GM12878 (cell line): ENCODE measurements around the gene NHS. TPM values are rescaled to one million over a fixed set of nuclear protein-coding genes. Genes with fewer than 3 reads are reported as not detected.

ENCODE experiments used
- ATAC-seq: fragments of 200-7000 bp; cut with Tn5 transposase; 3 replicates; pipeline ENCODE4 v1.9.1; 2020; ENCODE audit warnings: mild to moderate bottlenecking, moderate library complexity
- BruUV-seq: library from RNA; stranded (reverse); fragments of 400-500 nt; replicated peaks from 2 replicates; lab custom pipeline; 2021; lab: Mats Ljungman, UMichigan
- CTCF ChIA-PET: fragments of 300-600 bp; sonication (Branson Sonifier 250); formaldehyde crosslinking; extraction: SDS; loops from one replicate; lab custom pipeline; 2021; ENCODE audit warnings: inconsistent platforms; lab: Yijun Ruan, JAX
- POLR2A ChIA-PET: fragments of 350-600 bp; formaldehyde crosslinking; extraction: SDS; loops from one replicate; lab custom pipeline; 2021; ENCODE audit warnings: inconsistent platforms; lab: Charles Lee
- RAD21 ChIA-PET: fragments of 300-600 bp; sonication (Branson Sonifier 250); formaldehyde crosslinking; loops from one replicate; lab custom pipeline; 2023; ENCODE audit warnings: antibody characterized with exemption; ENCODE audit not compliant: unreplicated experiment; lab: Charles Lee
- SMC1A ChIA-PET: fragments of 300-600 bp; sonication (Branson Sonifier 250); formaldehyde crosslinking; loops from one replicate; lab custom pipeline; 2023; ENCODE audit not compliant: unreplicated experiment, uncharacterized antibody; lab: Charles Lee
- DNase-seq: peaks from one replicate; pipeline ENCODE4 v3.0.0-alpha.2; 2011; ENCODE audit warnings: low read depth, low spot score
- FAIRE-seq: peaks from 3 replicates; lab custom pipeline; 2011; peaks lifted over from hg19 to GRCh38; lab: Jason Lieb, UNC
- H2AFZ ChIP-seq: 2 replicates; pipeline ENCODE4 v1.6.0; 2011; ENCODE audit warnings: low read depth, low read length, control low read depth; ENCODE audit not compliant: control insufficient read depth
- H3K27ac ChIP-seq: 2 replicates; pipeline ENCODE4 v1.5.1; 2011; ENCODE audit warnings: control low read depth; ENCODE audit not compliant: control insufficient read depth, insufficient read depth
- H3K27me3 ChIP-seq, 2 experiments: replicated peaks in 1 of 2; 2 replicates each; pipeline versions ENCODE4 v1.6.0 to v1.6.1; 2011; ENCODE audit warnings: low read length in 1 of 2; ENCODE audit not compliant: control insufficient read depth in 2 of 2, insufficient read depth in 2 of 2
- H3K36me3 ChIP-seq, 2 experiments: 2 replicates each; pipeline ENCODE4 v1.5.1; 2011; ENCODE audit warnings: low read length in 1 of 2; ENCODE audit not compliant: control insufficient read depth in 2 of 2, insufficient read depth in 2 of 2
- H3K4me1 ChIP-seq: 2 replicates; pipeline ENCODE4 v1.6.1; 2011; ENCODE audit warnings: mild to moderate bottlenecking, low read length, moderate library complexity, mixed read lengths; ENCODE audit not compliant: control insufficient read depth, insufficient read depth
- H3K4me2 ChIP-seq: 2 replicates; pipeline ENCODE4 v1.6.0; 2011; ENCODE audit warnings: control low read depth; ENCODE audit not compliant: control insufficient read depth, insufficient read depth
- H3K4me3 ChIP-seq: fragments of 200-600 bp; sonication (generic); 2 replicates; pipeline ENCODE4 v1.5.1; 2016
- H3K79me2 ChIP-seq: 2 replicates; pipeline ENCODE4 v1.6.0; 2011; ENCODE audit warnings: low read length; ENCODE audit not compliant: control insufficient read depth, insufficient read depth
- H3K9ac ChIP-seq: 2 replicates; pipeline ENCODE4 v1.8.0; 2011; ENCODE audit warnings: low read length, control low read depth, mixed read lengths; ENCODE audit not compliant: control insufficient read depth, insufficient read depth
- H3K9me3 ChIP-seq: replicated peaks from 3 replicates; pipeline ENCODE4 v1.5.1; 2011; ENCODE audit warnings: mild to moderate bottlenecking, low read length; ENCODE audit not compliant: control insufficient read depth, insufficient read depth
- H4K20me1 ChIP-seq: 2 replicates; pipeline ENCODE4 v1.6.0; 2011; ENCODE audit not compliant: control insufficient read depth, insufficient read depth
- CBFB ChIP-seq: IDR thresholded peaks from 2 replicates; pipeline ENCODE4 v1.6.1; 2016; ENCODE audit warnings: antibody characterized with exemption, low read depth
- CREM ChIP-seq: IDR thresholded peaks from 2 replicates; pipeline ENCODE4 v1.6.1; 2014; ENCODE audit warnings: antibody characterized with exemption, low read depth
- EP300 ChIP-seq, 2 experiments: fragments of 150-350 bp in 1 of 2; IDR thresholded peaks; 2 replicates each; pipeline ENCODE4 v1.6.1; 2011 to 2012; ENCODE audit warnings: low read depth in 2 of 2, low read length in 2 of 2, borderline replicate concordance in 1 of 2, improper control_type of control experiment in 1 of 2, inconsistent platforms in 1 of 2; ENCODE audit not compliant: control insufficient read depth in 1 of 2
- FOXM1 ChIP-seq: IDR thresholded peaks from 2 replicates; pipeline ENCODE4 v1.6.1; 2012; ENCODE audit warnings: low read depth, mild to moderate bottlenecking, inconsistent platforms, low read length, moderate library complexity
- MYC ChIP-seq: IDR thresholded peaks from 2 replicates; pipeline ENCODE4 v1.6.1; 2011; ENCODE audit warnings: mild to moderate bottlenecking, low read length, moderate library complexity, inconsistent platforms; ENCODE audit not compliant: insufficient read depth, insufficient replicate concordance, insufficient read length, severe bottlenecking
- SMARCA5 ChIP-seq: fragments of 450-650 bp; IDR thresholded peaks from 2 replicates; pipeline ENCODE4 v1.6.1; 2017; ENCODE audit warnings: mild to moderate bottlenecking
- ZZZ3 ChIP-seq: IDR thresholded peaks from 2 replicates; pipeline ENCODE4 v1.6.1; 2011; ENCODE audit warnings: low read depth; ENCODE audit not compliant: control insufficient read depth, insufficient read length
- WGBS: methylation state at CpG from one replicate; pipeline ENCODE4 v1.1.6; 2016; ENCODE audit warnings: low lambda C conversion rate; ENCODE audit not compliant: insufficient replicate concordance, insufficient coverage; ENCODE audit errors: missing lambda C conversion rate; 5-methylcytosine and 5-hydroxymethylcytosine counted together
- in situ Hi-C: fragments of 300-500 bp; cut with MboI; formaldehyde crosslinking; loops from 9 replicates; pipeline ENCODE4 v1.14.3; 2018; ENCODE audit warnings: mixed read lengths
- intact Hi-C: fragments of 100-400 bp; cut with micrococcal nuclease; formaldehyde crosslinking; loops from one replicate; pipeline ENCODE4 v1.14.2; 2022; ENCODE audit not compliant: unreplicated experiment
- polyA plus RNA-seq, 11 experiments: library from polyadenylated mRNA; depleted of rRNA in 4 of 11; unstranded in 6 of 11; stranded (reverse) in 5 of 11; fragments of >200 nt; fragmentation: Nextera tagmentation in 4 of 11; fragmentation: Illumina TruSeq in 1 of 11; extraction: Ambion mirVana in 4 of 11; extraction: Trizol in 1 of 11; gene quantifications; 1 replicate in 1 of 11; 2 replicates in 10 of 11; pipeline versions ENCODE4 v1.2.1 to v1.2.3, GENCODE V29; 2011 to 2016; ENCODE audit warnings: inconsistent platforms in 2 of 11, missing spikeins in 2 of 11, low read depth in 1 of 11
- total RNA-seq, 4 experiments: library from RNA; depleted of rRNA in 3 of 4; stranded (reverse); fragments of >200 nt in 3 of 4; fragmentation: Illumina TruSeq in 1 of 4; extraction: Trizol in 1 of 4; gene quantifications; 2 replicates each; pipeline versions ENCODE4 v1.2.1 to v1.2.3, GENCODE V29; 2013 to 2021
- TF ChIP-seq, protein P1 (sequence below): fragments of 450-650 bp; IDR thresholded peaks from 2 replicates; pipeline ENCODE4 v1.6.1; 2017; ENCODE audit warnings: mild to moderate bottlenecking, low read depth, inconsistent platforms; ENCODE audit not compliant: poor library complexity, severe bottlenecking
- TF ChIP-seq, protein P2 (sequence below): IDR thresholded peaks from 2 replicates; pipeline ENCODE4 v1.6.1; 2012; ENCODE audit warnings: low read depth, low read length, improper control_type of control experiment
- TF ChIP-seq, protein P3 (sequence below): fragments of 450-650 bp; IDR thresholded peaks from 2 replicates; pipeline ENCODE4 v1.6.1; 2016; ENCODE audit warnings: mild to moderate bottlenecking, moderate library complexity, borderline replicate concordance

Gene NHS
- total and polyA plus RNA-seq, 10 of the 15 experiments (the other 5 are each of a cell fraction or from before 2014, with no cell fraction given) = under 0.01 to 0.07 (median 0.03) TPM; not detected in 7

DNA sequence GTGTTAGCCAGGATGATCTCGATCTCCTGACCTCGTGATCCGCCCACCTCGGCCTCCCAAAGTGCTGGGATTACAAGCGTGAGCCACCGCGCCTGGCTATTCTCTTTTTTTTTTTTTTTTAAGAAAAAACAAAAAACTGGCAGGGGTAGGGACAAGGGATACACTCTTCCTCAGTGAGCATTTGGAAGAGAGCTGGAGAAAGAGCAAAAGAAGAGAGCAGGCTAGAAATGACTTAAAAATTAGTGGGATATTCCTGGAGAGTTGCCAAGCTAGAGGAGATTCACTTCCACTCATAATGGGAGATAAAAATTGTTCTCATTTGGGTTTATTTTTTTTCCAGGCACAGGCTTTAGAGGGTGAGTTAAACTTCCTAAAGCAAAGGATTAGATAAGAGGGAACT, 222.3 kb downstream of the NHS start:
- H3K4me3 ChIP-seq = no peak overlapping the region
- no peak overlapping the region for H3K27ac ChIP-seq
- no peaks in the 10 kb centered on the region; the same call in 2 of the 3 replicates for H3K9me3 ChIP-seq
- no peak for DNase-seq
- no peak overlapping the region for H3K4me2 ChIP-seq
- ChIA-PET CTCF (no interaction called here), POLR2A (no interaction called here), RAD21 (no interaction called here), SMC1A (no interaction called here)
- H2AFZ ChIP-seq = no peak overlapping the region
- no peak for FAIRE-seq
- H3K27me3 ChIP-seq = no peaks in the 10 kb centered on the region; a peak in 1 of 4 replicates
- H3K9ac ChIP-seq = no peak overlapping the region
- intact Hi-C loops = no loop called here
- no peaks in the 10 kb centered on the region for H3K36me3 ChIP-seq
- no peaks in the 10 kb centered on the region for H3K79me2 ChIP-seq
- in situ Hi-C loops = no loop called here
- WGBS = 40% methylated on average over 4 of the region's 7 CpGs
- no peak for ATAC-seq
- no peaks in the 10 kb centered on the region for H4K20me1 ChIP-seq
- no peaks in the 10 kb centered on the region for H3K4me1 ChIP-seq
- TF ChIP-seq EP300 (IDR thresholded peaks at IDR 0.05; ENCODE audit: borderline replicate concordance in 1 of 2, control insufficient read depth in 1 of 2, low read depth in 2 of 2, low read length in 2 of 2) (no peak), CBFB (no peak), ZZZ3 (no peak), CREM (no peak), FOXM1 (no peak), MYC (no peak), SMARCA5 (no peak)
- TF ChIP-seq, protein P1, sequence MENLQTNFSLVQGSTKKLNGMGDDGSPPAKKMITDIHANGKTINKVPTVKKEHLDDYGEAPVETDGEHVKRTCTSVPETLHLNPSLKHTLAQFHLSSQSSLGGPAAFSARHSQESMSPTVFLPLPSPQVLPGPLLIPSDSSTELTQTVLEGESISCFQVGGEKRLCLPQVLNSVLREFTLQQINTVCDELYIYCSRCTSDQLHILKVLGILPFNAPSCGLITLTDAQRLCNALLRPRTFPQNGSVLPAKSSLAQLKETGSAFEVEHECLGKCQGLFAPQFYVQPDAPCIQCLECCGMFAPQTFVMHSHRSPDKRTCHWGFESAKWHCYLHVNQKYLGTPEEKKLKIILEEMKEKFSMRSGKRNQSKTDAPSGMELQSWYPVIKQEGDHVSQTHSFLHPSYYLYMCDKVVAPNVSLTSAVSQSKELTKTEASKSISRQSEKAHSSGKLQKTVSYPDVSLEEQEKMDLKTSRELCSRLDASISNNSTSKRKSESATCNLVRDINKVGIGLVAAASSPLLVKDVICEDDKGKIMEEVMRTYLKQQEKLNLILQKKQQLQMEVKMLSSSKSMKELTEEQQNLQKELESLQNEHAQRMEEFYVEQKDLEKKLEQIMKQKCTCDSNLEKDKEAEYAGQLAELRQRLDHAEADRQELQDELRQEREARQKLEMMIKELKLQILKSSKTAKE = no peak
- TF ChIP-seq, protein P2, sequence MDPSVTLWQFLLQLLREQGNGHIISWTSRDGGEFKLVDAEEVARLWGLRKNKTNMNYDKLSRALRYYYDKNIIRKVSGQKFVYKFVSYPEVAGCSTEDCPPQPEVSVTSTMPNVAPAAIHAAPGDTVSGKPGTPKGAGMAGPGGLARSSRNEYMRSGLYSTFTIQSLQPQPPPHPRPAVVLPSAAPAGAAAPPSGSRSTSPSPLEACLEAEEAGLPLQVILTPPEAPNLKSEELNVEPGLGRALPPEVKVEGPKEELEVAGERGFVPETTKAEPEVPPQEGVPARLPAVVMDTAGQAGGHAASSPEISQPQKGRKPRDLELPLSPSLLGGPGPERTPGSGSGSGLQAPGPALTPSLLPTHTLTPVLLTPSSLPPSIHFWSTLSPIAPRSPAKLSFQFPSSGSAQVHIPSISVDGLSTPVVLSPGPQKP = no peak
- TF ChIP-seq, protein P3, sequence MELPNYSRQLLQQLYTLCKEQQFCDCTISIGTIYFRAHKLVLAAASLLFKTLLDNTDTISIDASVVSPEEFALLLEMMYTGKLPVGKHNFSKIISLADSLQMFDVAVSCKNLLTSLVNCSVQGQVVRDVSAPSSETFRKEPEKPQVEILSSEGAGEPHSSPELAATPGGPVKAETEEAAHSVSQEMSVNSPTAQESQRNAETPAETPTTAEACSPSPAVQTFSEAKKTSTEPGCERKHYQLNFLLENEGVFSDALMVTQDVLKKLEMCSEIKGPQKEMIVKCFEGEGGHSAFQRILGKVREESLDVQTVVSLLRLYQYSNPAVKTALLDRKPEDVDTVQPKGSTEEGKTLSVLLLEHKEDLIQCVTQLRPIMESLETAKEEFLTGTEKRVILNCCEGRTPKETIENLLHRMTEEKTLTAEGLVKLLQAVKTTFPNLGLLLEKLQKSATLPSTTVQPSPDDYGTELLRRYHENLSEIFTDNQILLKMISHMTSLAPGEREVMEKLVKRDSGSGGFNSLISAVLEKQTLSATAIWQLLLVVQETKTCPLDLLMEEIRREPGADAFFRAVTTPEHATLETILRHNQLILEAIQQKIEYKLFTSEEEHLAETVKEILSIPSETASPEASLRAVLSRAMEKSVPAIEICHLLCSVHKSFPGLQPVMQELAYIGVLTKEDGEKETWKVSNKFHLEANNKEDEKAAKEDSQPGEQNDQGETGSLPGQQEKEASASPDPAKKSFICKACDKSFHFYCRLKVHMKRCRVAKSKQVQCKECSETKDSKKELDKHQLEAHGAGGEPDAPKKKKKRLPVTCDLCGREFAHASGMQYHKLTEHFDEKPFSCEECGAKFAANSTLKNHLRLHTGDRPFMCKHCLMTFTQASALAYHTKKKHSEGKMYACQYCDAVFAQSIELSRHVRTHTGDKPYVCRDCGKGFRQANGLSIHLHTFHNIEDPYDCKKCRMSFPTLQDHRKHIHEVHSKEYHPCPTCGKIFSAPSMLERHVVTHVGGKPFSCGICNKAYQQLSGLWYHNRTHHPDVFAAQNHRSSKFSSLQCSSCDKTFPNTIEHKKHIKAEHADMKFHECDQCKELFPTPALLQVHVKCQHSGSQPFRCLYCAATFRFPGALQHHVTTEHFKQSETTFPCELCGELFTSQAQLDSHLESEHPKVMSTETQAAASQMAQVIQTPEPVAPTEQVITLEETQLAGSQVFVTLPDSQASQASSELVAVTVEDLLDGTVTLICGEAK = no peak
- TF ChIP-seq, all 136 proteins: peak for 0
- BruUV-seq = no TSS peak
